Measurements from ENCODE around the gene MIEF2. TPM values are rescaled to one million over a fixed set of nuclear protein-coding genes. Genes with fewer than 3 reads are reported as not detected.
"Not testable (repeated sequence)": the region's sequence is repeated elsewhere in the genome, so short reads cannot be mapped to it uniquely, and the experiment has no call there.

MIEF2 gene
- total RNA-seq, 6 experiments from 2014 or later = 13.3 to 19.9 (median 16.6) TPM

DNA sequence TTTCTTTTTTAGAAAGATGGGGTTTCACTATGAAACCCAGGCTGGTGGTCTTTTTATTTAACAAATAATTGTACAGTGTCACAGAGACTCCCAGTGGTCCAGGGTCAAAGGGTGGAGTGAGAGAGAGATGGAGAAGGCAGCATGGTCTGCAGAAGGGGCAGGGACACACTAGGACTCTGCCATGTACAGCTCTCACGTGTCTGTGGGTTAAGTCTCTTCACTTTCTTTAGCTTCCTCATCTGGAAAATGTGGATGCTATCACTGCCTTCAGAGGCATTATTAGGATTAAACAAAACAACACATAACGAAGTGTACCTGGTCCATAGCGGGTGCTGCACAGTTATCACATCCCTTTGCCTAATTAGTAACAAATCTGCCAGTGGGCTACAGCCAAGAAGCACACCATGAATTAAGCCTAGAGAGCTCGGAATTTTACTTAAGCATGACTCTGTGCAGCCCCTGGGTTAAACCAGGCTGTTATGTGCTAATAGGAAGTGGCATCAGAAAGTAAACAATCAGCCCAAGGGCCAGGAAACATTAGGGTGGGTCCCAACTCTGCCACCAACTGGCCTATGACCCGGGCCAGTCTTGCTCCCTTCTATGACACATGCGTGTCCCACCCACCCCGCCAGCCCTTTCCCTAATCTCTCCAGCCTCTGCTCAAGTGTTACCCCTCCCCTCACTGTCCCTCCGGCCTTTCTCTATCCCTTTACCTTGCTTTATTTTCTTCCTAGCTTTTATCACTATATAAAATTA, 40.4 kb downstream of the MIEF2 start:
- TF ChIP-seq, protein P1, sequence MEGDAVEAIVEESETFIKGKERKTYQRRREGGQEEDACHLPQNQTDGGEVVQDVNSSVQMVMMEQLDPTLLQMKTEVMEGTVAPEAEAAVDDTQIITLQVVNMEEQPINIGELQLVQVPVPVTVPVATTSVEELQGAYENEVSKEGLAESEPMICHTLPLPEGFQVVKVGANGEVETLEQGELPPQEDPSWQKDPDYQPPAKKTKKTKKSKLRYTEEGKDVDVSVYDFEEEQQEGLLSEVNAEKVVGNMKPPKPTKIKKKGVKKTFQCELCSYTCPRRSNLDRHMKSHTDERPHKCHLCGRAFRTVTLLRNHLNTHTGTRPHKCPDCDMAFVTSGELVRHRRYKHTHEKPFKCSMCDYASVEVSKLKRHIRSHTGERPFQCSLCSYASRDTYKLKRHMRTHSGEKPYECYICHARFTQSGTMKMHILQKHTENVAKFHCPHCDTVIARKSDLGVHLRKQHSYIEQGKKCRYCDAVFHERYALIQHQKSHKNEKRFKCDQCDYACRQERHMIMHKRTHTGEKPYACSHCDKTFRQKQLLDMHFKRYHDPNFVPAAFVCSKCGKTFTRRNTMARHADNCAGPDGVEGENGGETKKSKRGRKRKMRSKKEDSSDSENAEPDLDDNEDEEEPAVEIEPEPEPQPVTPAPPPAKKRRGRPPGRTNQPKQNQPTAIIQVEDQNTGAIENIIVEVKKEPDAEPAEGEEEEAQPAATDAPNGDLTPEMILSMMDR (IDR thresholded peaks at IDR 0.05) = no peak
- H3K4me1 Mint-ChIP-seq (ENCODE audit: low read depth) = no peaks in the 10 kb centered on the region
- no peak for DNase-seq
- H3K4me3 Mint-ChIP-seq = no peak overlapping the region
- H3K36me3 Mint-ChIP-seq (ENCODE audit: low read depth) = peaks cover 20% of the 10 kb centered on the region; the same call in 1 of the 2 replicates
- no peak overlapping the region for H3K27ac Mint-ChIP-seq
- no peaks in the 10 kb centered on the region for H3K27me3 Mint-ChIP-seq (ENCODE audit: insufficient read depth)
- no peaks in the 10 kb centered on the region for H3K9me3 Mint-ChIP-seq

DNA sequence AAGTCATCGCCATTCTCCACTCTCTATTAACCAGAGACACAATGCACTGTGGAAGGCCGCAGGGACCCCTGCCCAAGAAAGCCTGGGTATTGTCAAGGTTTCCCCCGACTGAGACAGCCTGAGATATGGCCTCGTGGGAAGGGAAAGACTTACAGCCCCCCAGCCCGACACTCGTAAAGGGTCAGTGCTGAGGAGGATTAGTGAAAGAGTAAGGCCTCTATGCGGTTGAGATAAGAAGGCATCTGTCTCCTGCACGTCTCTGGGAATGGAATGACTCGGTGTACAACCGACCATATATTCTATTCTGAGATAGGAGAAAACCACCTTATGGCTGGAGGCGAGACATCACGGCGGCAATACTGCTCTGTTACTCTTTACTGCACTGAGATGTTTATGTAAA, 42.7 kb downstream of the MIEF2 start:
- H3K27me3 Mint-ChIP-seq (ENCODE audit: insufficient read depth); H3K4me3 Mint-ChIP-seq; H3K27ac Mint-ChIP-seq; H3K9me3 Mint-ChIP-seq; H3K4me1 Mint-ChIP-seq (ENCODE audit: low read depth); DNase-seq: not testable (repeated sequence)
- peaks cover 22% of the 10 kb centered on the region; the same call in 1 of the 2 replicates for H3K36me3 Mint-ChIP-seq (ENCODE audit: low read depth)

DNA sequence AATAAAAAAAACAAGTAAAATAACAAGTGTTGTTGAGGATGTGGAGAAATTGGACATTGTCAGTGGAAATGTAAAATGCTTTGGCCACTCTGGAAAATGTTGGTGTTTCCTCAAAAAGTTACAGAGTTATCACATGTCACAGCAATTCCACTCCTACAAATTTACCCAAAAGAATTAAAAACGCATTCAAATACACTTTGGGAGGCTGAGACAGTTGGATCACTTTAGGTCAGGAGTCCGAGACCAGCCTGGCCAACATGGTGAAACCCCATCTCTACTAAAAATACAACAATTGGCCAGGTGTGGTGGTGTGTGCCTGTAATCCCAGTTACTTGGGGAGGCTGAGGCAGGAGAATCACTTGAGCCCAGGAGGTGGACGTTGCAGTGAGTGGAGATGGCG, 48.7 kb downstream of the MIEF2 start:
- TF ChIP-seq, protein P1 (IDR thresholded peaks at IDR 0.05) = no peak
- Mint-ChIP-seq H3K36me3 (ENCODE audit: low read depth) (peaks cover 26% of the 10 kb centered on the region; the same call in 1 of the 2 replicates), H3K4me1 (ENCODE audit: low read depth) (peaks cover 25% of the 10 kb centered on the region), H3K9me3 (no peaks in the 10 kb centered on the region), H3K27me3 (ENCODE audit: insufficient read depth) (peaks cover 3% of the 10 kb centered on the region; the same call in 1 of the 2 replicates), H3K27ac (no peak overlapping the region), H3K4me3 (no peak overlapping the region)
- DNase-seq = no peak

DNA sequence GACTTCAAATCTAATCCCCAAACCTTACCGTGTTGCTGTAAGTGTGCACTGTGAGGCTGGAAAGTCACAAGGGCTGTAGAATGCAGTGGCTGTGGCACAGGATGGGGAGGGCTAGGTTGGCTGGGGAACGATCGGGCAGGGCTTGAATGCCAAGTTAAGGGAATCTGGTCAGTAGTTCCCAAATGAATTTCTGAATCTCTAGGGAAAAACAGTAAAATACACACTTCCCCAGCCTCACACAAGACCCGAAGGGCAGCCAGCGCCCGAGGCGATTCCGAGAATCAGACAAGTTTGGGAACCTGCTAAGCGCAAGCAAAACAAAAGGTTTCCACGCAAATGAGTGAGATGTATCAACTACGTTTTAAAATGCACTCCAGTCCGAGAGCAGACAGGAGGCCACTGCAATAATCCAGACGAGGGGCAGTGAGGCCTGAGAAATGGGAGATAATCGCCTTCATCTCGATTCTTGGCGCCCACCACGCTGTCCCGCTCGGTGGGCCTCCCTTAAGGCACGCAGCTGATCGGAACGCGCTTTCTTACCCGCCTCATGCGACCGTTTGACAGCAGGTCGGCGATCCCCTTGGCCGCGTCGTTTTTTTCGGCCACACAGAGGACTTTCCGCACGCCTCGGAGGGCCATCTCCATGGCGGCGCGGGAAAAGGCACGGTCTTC, 53.7 kb downstream of the MIEF2 start:
- Mint-ChIP-seq H3K9me3 (no peaks in the 10 kb centered on the region), H3K27me3 (ENCODE audit: insufficient read depth) (peaks cover 3% of the 10 kb centered on the region), H3K4me1 (ENCODE audit: low read depth) (peaks cover 60% of the 10 kb centered on the region), H3K36me3 (ENCODE audit: low read depth) (peaks cover 32% of the 10 kb centered on the region), H3K4me3 (peak overlapping the region; percentile 92), H3K27ac (peak overlapping the region; percentile 96)
- DNase-seq = no peak
- TF ChIP-seq, protein P1 (IDR thresholded peaks at IDR 0.05) = no peak

- DNase-seq = peak; percentile 99
- H3K36me3 Mint-ChIP-seq (ENCODE audit: low read depth) = peaks cover 32% of the 10 kb centered on the region
- TF ChIP-seq, protein P1 (IDR thresholded peaks at IDR 0.05) = 0 out of 2 replicates have a peak, but pooled peaks have one; percentile 9
- peaks cover 68% of the 10 kb centered on the region for H3K4me1 Mint-ChIP-seq (ENCODE audit: low read depth)
- peak within 1 kb of the TSS; percentile 92 for H3K4me3 Mint-ChIP-seq
- H3K27ac Mint-ChIP-seq = peak within 1 kb of the TSS; percentile 96
- H3K9me3 Mint-ChIP-seq = no peaks in the 10 kb centered on the region
- H3K27me3 Mint-ChIP-seq (ENCODE audit: insufficient read depth) = peaks cover under 1% of the 10 kb centered on the region
Observed at GRCh38 chr17:18314731-18315561, 54.5 kb downstream of the MIEF2 start, which contains the start of the genes SMCR8 and TOP3A. Gene SMCR8 (plus strand): TSS chr17:18315293. CDS start chr17:18315790, 497 bp downstream. Gene TOP3A (minus strand): TSS chr17:18314994. CDS start chr17:18314778, 216 bp downstream.
